ENCODE measurements around the gene PTGIS.
"Not testable (repeated sequence)": the region's sequence is repeated elsewhere in the genome, so short reads cannot be mapped to it uniquely, and the experiment has no call there.

GRCh38 chr20:49611539-49612126 lies 43.7 kb upstream of the PTGIS start:
- not testable (repeated sequence) for TF ChIP-seq CTCF (IDR thresholded peaks at IDR 0.05); RAD21 (conservative IDR thresholded peaks at IDR 0.05 in 1 of 2, IDR thresholded peaks at IDR 0.05 in 1 of 2); POLR2A (IDR thresholded peaks at IDR 0.05; ENCODE audit: low read length); MAX (IDR thresholded peaks at IDR 0.05); RNF2 (IDR thresholded peaks at IDR 0.05; ENCODE audit: borderline replicate concordance, low read depth)
